GM19023 (cell line): Measurements from ENCODE around the gene ITPRIPL2.

Source experiments
- ATAC-seq: cut with Tn5 transposase; IDR thresholded peaks from one replicate; pipeline ENCODE4 v1.9.1; 2021; ENCODE audit warnings: mild to moderate bottlenecking, moderate library complexity; ENCODE audit not compliant: unreplicated experiment

The ITPRIPL2 gene

GRCh38 chr16:19139436-19140091 is 25.8 kb downstream of the ITPRIPL2 start:
- ATAC-seq: no peak

DNA sequence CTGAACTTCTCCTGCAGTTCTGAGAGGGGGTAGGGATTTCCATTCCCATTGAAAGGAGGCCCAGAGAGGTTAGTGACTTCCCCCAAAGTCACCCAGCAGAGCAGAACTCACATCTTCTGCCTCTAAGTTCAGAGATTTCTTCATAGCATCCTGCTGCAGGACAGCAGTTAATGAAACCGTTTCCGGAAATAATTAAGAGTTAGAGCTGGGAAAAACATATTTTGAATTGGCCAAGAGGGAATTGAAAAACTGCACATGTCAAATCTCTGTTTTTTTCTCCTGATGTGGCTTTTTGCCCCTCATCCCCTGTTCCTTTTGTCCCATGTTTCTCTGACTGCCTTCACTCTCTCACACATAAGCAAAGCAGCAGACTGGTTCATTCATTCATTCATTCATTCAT is 26.6 kb downstream of the ITPRIPL2 start:
- no peak for ATAC-seq

- ATAC-seq: no peak
Observed at GRCh38 chr16:19142939-19143598, 29.3 kb downstream of the ITPRIPL2 start.

GRCh38 chr16:19143599-19143956 is 29.8 kb downstream of the ITPRIPL2 start:
- ATAC-seq: no peak

DNA sequence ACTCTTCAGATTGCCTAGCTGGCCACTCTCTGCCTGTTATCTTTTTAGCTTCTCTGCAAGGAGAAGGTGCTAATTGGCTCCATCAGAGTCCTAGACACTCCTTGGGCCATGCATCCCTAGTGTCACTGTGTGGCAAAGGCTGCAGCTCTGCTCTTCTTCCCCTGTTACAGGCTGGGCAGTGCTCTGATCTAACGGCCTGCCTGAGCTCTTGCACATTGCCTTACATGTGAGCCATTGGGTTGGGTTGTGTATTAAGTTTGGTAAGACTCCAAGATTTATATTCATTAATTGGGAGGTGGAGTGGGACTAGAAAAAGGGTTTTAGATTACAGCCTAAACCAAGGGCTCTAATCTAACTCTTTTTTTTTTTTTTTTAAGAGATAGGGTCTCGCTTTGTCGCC is 31.2 kb downstream of the ITPRIPL2 start:
- no peak for ATAC-seq

DNA sequence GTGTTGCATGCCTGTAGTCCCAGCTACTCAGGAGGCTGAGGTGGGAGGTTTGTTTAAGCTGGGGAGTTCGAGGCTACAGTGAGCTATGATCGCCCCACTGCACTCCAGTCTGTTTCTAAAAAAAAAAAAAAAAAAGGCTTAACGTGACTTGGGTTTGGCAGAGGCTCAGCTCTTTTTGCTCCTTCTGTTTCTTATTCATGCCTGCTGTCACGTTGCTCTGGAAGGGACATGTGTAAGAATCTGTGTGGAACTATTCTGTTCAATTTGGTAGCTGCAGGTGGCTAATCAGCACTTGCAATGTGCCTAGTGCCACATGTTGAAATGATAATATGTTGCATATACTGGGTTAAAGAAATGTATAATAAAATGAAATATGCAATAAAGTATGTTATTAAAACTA is 33.4 kb downstream of the ITPRIPL2 start:
- ATAC-seq: no peak

- ATAC-seq: no peak
Observed at GRCh38 chr16:19147627-19148026, 33.9 kb downstream of the ITPRIPL2 start.

GRCh38 chr16:19148189-19148588 is 34.4 kb downstream of the ITPRIPL2 start:
- ATAC-seq: no peak

GRCh38 chr16:19151310-19151709 is 37.5 kb downstream of the ITPRIPL2 start:
- no peak for ATAC-seq

GRCh38 chr16:19152042-19152441 is 38.3 kb downstream of the ITPRIPL2 start:
- no peak for ATAC-seq

DNA sequence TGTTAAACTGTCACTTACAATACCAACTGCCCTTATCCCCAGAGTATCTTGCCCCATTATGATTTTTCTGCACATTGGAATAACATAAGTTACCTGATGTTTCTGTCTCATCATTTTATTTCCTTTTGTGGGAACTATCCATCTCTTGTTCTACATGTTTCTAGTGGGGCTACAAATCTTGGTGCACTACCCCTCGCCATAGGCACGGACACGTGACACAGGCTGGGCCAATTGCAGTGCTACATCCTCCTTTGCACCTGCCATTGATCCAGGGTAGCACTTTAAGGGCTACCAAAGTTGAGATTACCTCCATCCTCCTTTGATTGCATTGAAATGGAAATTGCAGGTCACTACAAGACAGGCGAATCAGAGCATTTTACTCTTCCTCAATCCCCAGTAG is 40.1 kb downstream of the ITPRIPL2 start:
- ATAC-seq: no peak

GRCh38 chr16:19162085-19162484 is 48.3 kb downstream of the ITPRIPL2 start:
- ATAC-seq: no peak

GRCh38 chr16:19163215-19163614 is 49.5 kb downstream of the ITPRIPL2 start:
- no peak for ATAC-seq

- ATAC-seq: no peak
Observed at GRCh38 chr16:19164285-19164684, 50.5 kb downstream of the ITPRIPL2 start.

- ATAC-seq: no peak
Observed at GRCh38 chr16:19165101-19165500, 51.3 kb downstream of the ITPRIPL2 start.

- ATAC-seq: no peak
Observed at GRCh38 chr16:19166500-19166899, 52.7 kb downstream of the ITPRIPL2 start.

GRCh38 chr16:19167710-19168370 is 54.1 kb downstream of the ITPRIPL2 start, which contains the start of gene SYT17:
SYT17 (plus strand) TSS chr16:19168240; CDS start chr16:19168647, 407 bp downstream.
- ATAC-seq: no peak

- ATAC-seq: no peak
Observed at GRCh38 chr16:19168371-19169081, 54.8 kb downstream of the ITPRIPL2 start.

DNA sequence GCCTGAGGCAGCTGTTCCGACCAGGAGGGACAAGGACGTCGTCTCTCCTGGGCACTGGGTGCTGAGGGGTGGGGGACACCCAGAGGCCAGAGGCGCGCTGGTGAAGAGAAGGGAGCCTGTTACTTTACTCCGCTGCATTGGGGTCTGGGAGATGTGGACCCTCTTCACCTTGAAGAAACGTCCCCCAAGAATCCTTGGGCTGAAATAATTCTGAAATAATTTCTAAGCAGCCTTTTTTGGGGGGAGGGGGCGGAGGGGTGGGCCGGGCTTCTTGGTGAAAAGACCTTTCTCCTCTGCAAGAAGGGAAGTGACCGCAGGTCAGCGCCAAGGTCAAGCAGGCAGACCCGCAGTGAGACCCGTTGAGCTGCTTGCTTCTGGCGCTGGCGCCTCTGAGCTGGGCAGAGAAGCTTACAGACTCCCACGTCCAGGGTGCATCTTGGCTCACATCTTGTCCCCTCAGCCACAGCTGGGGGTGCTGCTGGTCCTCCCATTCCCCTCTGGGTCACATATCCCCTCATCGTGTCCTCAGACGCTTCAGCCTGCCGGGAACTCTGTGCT is 55.4 kb downstream of the ITPRIPL2 start:
- ATAC-seq: no peak

GRCh38 chr16:19170043-19170655 is 56.4 kb downstream of the ITPRIPL2 start:
- ATAC-seq: no peak
